ENCODE data around the gene LRP1.

LRP1 gene

GRCh38 chr12:57240066-57240921, 112.0 kb downstream of the LRP1 start:
- peak; percentile 46 for DNase-seq

- DNase-seq, result peak; percentile 16
Measured at GRCh38 chr12:57240926-57241401, 112.7 kb downstream of the LRP1 start.

GRCh38 chr12:57241402-57242310, 113.4 kb downstream of the LRP1 start:
- peak; percentile 33 for DNase-seq

GRCh38 chr12:57242329-57242690, 114.0 kb downstream of the LRP1 start:
- peak; percentile 72 for DNase-seq

DNA sequence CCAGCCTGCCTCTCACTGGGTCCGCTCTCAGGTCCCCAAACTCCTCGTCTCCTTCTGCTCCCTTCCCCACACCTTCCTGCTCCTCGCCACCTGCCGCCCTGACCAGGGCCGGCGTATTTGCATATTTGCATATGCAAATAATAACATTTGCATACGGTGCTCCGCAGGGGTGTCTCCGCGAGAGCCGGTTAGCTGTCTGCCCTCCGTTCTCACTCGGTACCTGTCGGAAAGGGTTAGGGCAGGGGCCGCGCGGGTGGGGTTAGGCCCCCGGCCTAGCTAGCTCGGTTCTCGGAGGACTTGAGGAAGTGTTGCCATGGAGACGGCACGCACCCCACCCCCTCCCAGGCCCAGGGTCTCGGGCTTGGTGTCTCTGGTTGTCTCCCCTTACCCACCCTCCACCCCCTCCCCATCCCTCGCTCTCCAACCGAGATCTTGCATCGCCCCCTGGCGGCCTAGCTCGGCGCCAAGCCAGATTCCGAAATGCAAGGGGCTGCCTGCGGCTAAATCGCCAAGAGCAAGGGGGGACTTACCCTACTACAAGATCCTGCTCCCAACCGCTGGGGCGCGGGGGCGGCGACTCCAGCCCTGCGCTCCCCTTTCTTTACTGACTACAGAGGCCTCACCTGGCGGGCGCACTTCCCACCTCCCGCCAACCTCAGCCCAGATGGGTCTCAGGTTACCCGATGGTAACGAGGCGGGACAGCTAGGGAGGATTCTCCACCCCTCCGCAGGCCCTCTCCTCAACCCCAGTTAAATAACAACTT, 114.6 kb downstream of the LRP1 start:
- DNase-seq, result peak; percentile 78

DNA sequence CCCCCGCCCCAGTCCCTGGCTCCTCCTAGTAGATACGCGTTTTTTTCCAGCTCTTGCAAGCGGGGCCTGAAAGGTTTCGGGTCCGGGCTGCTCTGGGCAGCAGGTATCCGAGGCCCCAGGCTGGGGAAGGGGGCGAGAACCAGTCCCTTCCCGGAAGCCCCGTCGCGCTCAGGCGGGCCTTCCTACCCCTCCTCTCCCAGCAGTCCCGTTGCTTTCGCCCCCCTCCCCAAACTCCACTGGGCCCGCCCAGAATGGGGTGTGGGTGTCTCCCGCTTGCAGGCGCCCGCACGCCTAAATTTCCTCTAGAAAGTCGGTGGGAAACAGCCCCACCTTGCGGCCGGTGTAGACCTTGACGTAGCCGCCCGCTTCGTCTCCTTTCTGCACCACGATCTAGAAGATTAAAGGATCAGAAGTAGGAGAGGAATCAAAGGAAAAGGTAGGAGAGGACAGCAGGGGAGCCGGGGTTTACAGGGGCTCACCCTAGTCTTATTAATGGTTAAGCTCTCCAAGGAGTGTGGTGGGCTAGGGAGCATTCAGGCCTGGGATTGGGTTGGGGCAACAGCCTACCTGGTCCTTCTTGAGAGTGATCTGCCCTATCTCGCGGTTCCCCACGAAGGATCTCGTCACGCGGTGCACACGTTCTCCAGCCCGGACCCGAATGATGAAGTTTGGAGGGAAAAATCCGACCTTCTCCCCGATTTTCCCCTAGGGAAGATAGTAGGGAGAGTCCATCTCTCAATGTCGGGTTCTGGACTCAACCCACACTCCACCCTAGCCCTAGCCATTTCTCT, 115.4 kb downstream of the LRP1 start:
- peak; percentile 45 for DNase-seq

DNA sequence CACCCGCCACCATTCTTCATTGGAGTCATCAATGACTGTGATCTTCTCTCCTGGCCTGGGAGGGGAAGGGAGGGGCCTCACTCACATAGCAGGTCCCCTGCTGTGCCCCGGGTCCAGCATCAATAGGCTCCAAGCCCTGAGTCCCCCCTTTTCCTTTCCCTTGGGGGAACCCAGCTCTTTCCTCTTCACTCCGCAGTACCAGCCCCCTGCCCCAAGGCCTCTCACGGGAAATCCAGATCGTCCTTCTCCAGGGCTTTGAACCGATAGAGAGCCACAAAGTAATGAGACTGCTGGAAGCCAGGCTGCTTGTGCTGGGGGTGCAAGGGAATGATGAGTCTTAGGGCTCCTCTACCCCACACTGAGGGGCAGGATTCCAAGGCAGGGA, 116.0 kb downstream of the LRP1 start:
- DNase-seq, result no peak

- no peak for DNase-seq
Measured at GRCh38 chr12:57247041-57247440, 118.8 kb downstream of the LRP1 start.

- DNase-seq, result no peak
Measured at GRCh38 chr12:57248934-57249742, 120.9 kb downstream of the LRP1 start.

GRCh38 chr12:57250541-57250940, 122.3 kb downstream of the LRP1 start:
- DNase-seq, result no peak

- DNase-seq, result no peak
Measured at GRCh38 chr12:57250956-57251355, 122.7 kb downstream of the LRP1 start, which contains the start of gene STAC3. Gene STAC3, minus strand, starts transcription at chr12:57251187. Its CDS starts 1,551 bp downstream, at chr12:57249636.

GRCh38 chr12:57254506-57255280, 126.4 kb downstream of the LRP1 start:
- no peak for DNase-seq

GRCh38 chr12:57255916-57256315, 127.6 kb downstream of the LRP1 start:
- DNase-seq, result no peak

DNA sequence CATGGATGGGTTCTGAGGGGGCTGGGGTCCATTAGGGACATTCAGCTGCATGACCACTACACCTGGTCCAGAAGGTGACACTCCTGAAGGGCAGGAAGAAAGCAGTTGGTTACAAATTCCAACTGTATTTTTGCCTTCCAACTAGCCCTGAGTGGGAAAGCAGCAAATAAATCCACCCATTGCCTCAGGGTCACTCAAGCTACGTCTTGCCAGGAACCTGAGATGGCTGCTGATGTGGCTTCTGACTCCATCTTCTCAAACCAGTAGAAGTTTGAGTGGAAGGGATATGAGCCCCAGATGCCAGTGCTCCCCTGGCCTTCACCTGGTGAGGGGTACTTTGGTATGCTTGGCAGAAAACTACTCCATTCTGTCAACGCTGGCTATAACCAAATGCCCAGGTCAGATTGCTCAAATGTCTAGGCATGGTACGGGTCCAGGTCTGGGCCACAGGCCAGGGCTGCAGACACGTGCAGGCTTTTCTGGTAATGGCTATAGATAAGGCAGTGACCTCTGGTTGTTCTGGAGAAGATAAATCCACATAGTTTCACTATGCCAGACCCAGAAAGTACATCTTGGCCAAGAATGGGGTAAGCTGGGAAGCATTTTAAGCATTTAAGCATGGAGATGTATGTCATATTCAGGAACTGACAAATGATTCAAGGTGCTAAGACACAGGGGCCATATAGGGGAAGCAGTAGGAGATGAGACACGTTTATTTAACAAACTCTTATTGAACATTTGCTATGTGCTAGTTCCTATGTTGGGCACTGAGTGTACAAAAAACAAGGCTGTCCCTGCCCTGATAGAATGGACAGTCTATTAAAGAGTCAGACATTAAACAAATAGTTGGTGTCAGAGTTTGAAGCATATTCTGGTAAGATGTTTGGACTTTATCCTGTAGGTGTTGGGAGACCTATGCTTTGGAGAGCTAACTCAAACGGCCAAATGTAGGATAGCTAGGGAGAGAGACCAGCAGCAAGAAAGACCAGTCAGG, 131.0 kb downstream of the LRP1 start:
- no peak for DNase-seq

DNA sequence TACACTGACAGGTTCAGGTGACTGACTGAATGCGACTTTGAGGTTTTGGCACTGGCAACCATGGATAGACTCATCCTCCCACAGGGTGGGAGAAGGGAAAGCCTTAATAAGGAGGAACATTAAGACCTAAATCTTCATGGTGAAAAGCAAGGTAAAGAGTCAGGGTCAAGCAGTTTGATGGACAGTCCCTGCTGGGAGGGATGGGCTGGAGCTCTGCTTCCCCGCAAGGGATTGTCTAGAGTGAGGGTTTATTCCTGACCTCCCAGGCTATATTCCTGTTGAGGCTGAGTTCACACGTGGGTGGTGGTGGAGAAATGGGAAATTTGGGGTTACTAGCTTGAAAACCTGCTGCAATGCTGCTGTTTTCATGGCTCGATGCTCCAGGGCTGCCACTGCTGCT, 132.1 kb downstream of the LRP1 start:
- no peak for DNase-seq

DNA sequence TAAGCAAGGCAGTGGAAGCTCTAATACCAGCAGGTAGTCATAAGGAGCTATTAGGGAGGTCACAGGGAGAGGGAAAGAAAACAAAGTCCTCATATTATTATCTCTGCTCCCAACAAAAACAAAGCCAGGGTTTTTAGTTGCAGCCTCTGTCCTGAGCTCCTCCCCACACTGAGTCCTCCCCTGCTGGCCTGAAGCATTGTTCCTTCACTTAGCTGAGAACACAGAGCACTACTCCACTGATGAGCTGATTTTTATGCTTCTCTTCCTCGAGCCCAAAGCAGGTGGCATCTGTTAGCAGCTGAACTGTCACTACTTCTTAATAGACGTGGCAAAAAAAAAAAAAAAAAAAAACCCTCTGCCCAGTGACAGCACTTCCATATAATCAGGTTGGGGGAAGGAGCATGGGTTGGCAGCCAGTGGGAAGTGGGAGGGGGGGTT, 133.2 kb downstream of the LRP1 start:
- DNase-seq, result peak; percentile 92

DNA sequence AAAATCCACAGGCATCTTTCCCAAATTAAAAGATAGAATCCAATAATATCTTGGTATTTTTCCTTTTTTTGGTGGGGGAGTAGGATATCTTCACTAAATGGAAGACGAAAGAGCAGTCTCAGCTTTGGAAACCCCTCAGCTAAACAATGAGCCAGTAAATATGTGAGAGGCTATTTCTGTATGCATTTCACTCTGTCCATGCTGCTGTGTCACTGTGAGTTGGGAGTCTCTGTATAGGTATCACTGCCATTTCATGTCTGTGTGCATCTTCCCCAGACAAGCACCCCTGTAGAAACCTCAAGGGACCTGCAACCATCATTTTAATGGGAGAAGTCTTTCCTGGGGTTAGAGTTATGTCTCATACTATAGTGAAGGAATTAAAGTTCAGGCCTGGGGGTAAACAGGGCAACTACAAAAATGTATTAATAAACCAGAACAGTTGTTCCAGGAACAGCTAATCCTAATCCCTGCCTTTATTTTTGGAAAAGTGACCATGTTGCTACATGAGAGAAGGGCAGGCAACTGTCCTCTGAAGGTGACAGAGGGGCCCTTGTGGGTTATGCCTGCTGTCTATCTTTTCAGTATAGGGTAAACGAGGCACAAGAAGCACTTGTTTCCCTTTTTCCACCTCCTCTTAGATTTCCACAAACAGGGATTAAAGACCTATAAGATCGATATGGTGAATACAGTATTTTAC, 134.0 kb downstream of the LRP1 start:
- DNase-seq, result peak; percentile 13

Data from NCI-H1105 treated with DMSO at 0.1 percent for 48 hours (cell line).